ENCODE results near the gene PSME3. TPM values are rescaled to one million over a fixed set of nuclear protein-coding genes. Genes with fewer than 3 reads are reported as not detected.
A peak's percentile ranks its signal among the peaks of the same experiment; 100 is the strongest.

The PSME3 gene
- total and polyA plus RNA-seq, 9 of the 15 experiments (the other 6 are each of a cell fraction or from before 2014, with no cell fraction given): 31.2 to 275 (median 141) TPM

GRCh38 chr17:42819939-42820535, 13.2 kb upstream of the PSME3 start (continued):
- TF ChIP-seq PBX2 (CRISPR knock-in tag; IDR thresholded peaks at IDR 0.05; ENCODE audit: low read depth): no peak
- TF ChIP-seq PBX2 (tag; conservative IDR thresholded peaks at IDR 0.05; ENCODE audit: low read depth): peak; percentile 79
- TF ChIP-seq TFAP4 (CRISPR knock-in tag; IDR thresholded peaks at IDR 0.05; ENCODE audit: borderline replicate concordance): no peak
- TF ChIP-seq REST (IDR thresholded peaks at IDR 0.05; ENCODE audit: borderline replicate concordance): peak; percentile 32; the same call in 1 of the 2 replicates
- TF ChIP-seq REST (CRISPR knock-in tag; IDR thresholded peaks at IDR 0.05; ENCODE audit: low read depth): no peak
- TF ChIP-seq PKNOX1 (IDR thresholded peaks at IDR 0.05): peak; percentile 90
- TF ChIP-seq NFIX (CRISPR knock-in tag; IDR thresholded peaks at IDR 0.05; ENCODE audit: low read depth): no peak
- no peak for TF ChIP-seq RBM14 (IDR thresholded peaks at IDR 0.05; ENCODE audit: borderline replicate concordance, insufficient read depth, low read depth, low read length)
- TF ChIP-seq ZNF436 (CRISPR knock-in tag; IDR thresholded peaks at IDR 0.05): no peak
- peak; percentile 75 for TF ChIP-seq CTCFL (IDR thresholded peaks at IDR 0.05; ENCODE audit: borderline replicate concordance, insufficient read depth, low read depth, low read length, poor library complexity, severe bottlenecking)
- no peak for TF ChIP-seq DIDO1 (tag; IDR thresholded peaks at IDR 0.05; ENCODE audit: low read depth)

Data from K562 (cell line).